ENCODE results near the gene CD274. TPM values are rescaled to one million over a fixed set of nuclear protein-coding genes. Genes with fewer than 3 reads are reported as not detected.
"Not testable (repeated sequence)": the region's sequence is repeated elsewhere in the genome, so short reads cannot be mapped to it uniquely, and the experiment has no call there.

CD274 gene
- total RNA-seq: 1.0 TPM

DNA sequence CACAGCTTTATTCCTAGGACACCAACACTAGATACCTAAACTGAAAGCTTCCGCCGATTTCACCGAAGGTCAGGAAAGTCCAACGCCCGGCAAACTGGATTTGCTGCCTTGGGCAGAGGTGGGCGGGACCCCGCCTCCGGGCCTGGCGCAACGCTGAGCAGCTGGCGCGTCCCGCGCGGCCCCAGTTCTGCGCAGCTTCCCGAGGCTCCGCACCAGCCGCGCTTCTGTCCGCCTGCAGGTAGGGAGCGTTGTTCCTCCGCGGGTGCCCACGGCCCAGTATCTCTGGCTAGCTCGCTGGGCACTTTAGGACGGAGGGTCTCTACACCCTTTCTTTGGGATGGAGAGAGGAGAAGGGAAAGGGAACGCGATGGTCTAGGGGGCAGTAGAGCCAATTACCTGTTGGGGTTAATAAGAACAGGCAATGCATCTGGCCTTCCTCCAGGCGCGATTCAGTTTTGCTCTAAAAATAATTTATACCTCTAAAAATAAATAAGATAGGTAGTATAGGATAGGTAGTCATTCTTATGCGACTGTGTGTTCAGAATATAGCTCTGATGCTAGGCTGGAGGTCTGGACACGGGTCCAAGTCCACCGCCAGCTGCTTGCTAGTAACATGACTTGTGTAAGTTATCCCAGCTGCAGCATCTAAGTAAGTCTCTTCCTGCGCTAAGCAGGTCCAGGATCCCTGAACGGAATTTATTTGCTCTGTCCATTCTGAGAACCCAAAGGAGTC is at the start of gene CD274:
TSS of gene CD274 (plus strand) at position 184 of the 733 bp plus-strand sequence. CDS start 5,572 bp downstream, outside the sequence.
- peak; percentile 99 for ATAC-seq
- peak; percentile 97 for DNase-seq (ENCODE audit: low spot score)

DNA sequence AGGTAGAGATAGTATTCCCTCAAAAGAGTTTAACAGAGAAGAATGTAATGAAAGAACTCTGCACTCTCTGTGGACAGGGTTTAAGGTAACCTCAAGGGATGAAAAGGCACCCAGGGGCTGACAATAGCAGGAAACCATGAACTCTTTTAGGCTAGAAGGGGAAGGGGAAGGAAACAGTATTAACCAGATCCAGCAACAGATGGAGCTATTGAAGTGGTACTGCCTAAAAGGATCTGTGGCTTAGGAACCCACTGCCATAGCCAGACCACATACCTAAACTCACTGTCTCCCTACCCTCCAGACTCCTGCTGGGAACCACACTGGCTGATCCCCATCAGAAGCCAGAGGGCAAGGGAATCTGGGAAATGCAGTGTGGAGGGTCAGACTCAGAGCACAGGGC is 48.1 kb upstream of the CD274 start:
- ATAC-seq (no peak), DNase-seq (ENCODE audit: low spot score) (no peak)

DNA sequence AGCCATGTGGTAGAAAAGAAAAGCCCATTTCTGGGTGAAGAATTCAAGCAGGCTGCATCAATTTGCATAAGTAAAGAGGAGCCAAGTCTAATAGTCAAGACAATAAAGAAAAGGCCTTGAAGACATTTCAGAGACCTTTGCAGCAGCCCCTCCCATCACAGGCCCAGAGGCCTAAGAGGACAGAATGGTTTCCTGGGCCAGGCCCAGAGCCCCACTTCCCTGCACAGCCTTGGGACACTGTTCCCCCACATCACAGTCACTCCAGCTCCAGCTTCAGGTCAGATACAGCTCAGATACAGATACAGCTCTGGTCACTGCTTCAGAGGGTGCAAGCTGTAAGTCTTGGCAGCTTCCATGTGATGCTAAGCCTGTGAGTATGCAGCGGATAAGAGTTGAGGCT is 41.7 kb upstream of the CD274 start:
- ATAC-seq (no peak), DNase-seq (ENCODE audit: low spot score) (no peak)

DNA sequence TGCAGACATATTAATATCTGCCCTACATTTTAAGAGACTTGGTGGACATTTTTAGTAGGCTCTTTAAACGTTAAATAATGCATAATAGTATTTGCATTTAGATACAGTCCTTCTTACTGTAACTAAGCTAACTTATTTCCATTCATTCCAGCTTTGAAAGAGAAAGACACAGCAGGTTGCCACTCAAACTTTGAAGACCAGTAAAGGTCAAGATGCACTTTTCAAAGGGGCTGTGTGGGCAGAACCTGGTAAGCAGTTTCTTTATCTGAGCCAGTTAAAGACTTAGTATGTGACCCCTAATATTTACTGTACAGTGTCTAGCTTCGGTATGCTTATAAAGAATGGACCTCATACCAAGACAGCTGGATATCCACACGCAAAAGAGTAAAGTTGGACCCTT is 33.4 kb upstream of the CD274 start:
- no peak for DNase-seq (ENCODE audit: low spot score)
- ATAC-seq: no peak

DNA sequence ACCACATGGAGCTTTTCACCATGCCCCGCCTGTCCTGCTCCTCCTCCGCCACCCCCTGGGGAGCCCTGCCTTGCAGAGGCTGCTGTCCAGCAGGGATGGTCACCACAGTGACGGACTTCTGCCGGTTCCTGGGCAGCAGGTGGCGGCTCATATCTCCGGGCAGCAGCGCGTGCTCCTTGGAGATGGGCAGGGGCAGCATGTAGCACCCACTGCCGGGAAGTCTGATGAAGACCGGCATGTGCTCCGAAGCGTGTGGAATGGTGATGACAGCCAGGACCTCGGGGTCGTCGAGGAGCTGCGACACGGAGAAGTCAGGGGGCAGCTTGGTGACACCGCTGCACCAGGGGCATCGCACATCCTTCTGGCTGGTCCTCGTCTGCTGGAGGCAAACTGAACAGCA is 31.9 kb upstream of the CD274 start:
- DNase-seq (ENCODE audit: low spot score): no peak
- no peak for ATAC-seq

DNA sequence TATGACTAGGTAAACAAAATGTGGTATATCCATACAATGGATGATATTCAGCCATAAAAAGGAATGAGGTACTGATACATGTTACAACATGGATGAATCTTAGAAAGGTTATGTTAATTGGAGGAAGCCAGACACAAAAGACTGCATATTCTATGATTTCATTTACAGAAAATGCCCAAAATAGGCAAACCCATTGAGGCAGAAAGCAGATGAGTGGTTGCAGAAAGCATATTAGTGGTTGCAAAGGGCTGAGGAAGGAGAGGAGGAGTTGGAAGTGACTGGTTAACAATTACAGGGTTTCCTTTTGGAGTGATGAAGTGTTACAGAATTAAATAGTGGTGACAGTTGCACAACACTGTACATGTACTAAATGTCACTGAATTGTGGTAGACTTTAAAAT is 30.4 kb upstream of the CD274 start:
- DNase-seq (ENCODE audit: low spot score) (no peak), ATAC-seq (no peak)

DNA sequence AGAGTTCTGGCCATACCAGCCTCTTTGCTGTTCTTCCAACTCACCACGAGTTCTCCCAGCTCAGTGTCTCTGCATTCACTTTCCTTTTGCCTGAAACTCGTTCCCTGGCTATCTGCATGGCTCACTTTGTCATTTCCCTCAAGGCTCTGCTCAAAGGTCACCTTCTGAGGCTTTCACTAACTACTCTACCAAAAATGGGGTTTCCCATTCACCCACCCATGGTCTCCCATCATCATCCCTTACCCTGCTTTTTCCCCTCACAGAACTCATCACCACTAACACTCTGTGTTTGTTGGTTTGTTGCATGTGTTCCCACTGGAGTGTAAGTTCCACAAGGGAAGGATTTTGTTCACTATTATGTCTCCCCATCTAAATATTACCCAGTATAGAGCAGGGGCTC is 29.2 kb upstream of the CD274 start:
- no peak for DNase-seq (ENCODE audit: low spot score)
- no peak for ATAC-seq

DNA sequence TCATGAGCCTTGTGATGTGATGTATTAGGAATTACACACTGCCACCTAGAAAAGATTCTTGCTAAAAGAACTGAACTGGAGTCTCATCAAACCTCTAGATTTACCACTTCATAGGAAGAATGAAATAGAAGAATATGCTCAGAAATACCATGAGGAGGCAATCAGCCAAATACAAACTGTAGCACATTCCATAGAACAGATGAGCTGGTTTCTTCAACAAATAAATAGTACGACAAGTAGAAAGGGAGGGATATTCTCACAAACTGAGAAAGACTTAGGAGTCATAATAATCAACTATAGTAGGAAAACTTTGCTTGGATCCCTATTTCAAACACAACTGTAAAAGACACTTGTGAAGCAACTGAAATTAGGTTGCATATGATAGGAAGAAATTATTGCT is 28.1 kb upstream of the CD274 start:
- DNase-seq (ENCODE audit: low spot score) (no peak), ATAC-seq (no peak)

DNA sequence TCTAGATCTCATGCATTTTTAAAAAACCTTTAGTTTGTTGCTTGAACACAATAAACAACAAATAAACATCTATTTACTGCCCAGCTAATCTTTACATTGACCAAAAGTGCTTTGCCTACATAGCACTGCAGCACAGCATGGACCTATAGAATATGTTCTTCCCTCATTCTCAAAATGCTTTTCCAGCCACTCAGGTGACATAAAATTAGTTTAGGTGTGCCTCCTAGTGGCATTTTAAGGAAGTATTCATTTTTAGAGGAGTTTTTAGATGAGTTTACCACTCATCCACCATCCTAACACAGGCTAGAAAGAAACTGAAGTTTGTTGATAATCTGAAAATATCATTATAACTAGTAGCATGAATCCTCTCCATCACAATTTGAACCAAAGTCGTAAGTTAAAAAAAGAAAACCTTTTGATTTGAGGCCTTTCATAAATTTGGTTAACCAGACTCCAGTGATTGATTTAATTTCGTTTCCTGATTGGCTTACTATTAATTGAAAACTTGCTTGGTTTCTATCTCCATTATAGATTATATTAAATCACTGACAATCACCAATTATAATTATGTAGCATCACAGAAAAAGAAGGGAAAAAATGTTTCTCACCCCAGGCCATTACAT is 25.2 kb upstream of the CD274 start:
- DNase-seq (ENCODE audit: low spot score): no peak
- peak; percentile 72 for ATAC-seq

DNA sequence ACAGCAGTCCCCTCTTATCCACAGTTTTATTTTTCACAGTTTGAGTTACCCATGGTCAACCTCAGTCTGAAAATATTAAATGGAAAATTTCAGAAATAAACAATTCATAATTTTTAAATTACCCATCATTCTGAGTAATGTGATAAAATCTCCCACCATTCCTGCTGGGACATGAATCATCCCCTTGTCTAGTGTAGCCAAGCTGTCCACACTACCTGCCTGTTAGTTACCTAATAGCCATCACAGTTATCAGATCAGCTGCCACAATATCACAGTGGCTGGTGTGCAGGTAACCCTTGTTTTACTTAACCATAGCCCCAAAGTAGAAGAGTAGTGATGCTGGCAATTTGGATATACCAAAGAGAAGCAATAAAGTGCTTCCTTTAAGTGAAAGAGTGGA is 23.3 kb upstream of the CD274 start:
- no peak for DNase-seq (ENCODE audit: low spot score)

DNA sequence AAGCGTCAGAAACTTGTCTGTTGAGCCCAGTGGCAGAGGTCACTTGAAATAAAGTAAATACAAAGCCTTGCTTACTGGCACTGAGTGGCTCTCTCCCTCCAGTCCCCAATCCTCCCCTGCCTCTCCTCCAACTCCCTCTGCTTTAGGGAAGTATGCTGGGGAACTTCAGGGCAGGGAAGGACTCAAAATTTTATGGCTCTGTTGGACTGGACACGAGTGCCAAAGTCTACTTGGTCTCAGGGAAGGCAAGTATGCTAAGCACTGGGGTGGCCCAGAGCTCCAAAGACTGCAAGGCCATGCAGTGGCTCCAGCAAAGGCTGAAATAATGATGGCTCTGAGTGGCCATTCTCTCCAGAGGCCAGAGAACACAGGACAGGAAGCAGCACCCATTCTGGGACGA is 22.2 kb upstream of the CD274 start:
- DNase-seq (ENCODE audit: low spot score) (no peak), ATAC-seq (no peak)

More for the DNA sequence above, 23.3 kb upstream of the CD274 start:
- no peak for ATAC-seq

DNA sequence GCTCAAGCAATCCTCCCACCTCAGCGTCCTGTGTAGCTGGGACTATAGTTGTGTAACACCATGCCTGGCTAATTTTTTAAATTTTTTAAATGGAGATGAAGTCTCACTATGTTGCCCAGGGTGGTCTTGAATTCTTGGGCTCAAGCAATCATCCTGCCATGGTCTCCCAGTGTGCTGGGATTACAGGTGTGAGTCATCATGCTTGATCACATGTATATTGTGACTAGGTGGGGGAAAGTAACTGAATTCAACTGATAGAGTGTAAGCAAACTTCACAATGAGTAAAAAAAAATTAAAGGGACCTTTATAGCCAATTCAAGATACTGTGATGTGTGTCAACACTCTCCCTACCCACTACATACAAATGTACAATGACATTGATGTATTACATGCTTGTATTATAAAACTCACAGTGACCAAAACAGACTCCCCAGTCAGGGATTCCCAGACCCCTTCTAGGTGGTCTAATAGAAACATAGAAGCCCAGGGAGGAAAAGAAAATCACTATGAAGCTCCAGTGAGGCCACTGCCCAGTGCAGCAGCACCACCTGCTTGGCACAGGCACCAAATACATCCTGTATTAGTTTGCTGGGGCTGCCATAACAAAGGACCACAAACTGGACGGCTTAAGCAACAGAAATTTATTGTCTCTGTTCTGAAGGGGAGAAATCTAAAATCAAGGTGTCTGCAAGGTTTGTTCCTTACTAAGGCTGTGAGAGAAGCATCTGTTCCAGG is 21.4 kb upstream of the CD274 start:
- ATAC-seq (no peak), DNase-seq (ENCODE audit: low spot score) (no peak)

DNA sequence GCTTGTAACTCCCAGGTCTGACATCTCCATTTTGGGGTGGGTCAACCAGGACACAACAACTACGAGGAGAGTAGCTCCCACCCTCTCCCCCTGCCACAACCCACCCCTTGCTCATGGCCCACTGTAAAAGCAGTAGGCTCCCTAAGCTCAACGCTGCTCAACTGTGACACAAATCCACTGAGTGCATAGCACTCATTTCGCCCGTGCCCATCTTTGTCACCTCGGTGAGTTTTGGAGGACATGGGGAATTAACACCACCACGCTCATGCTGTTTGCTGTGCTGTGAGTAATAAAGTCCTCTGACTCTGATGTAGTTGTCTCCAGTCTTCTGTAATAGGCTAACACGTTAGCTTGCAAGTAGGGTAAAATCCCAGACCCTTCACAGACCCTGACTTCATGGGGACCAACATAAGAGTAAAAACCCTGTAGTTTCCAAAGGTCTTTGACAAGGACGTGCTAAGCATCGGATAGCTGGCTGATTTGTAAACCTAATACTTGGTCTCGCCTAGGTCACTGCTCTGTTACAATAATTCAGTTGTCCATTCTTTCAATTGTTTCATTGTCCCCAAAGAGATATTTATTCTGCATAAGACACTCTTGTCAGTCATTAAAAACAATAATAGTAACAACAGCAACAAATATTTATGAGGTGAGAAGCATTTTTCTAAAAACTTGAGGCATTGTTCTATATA is 20.3 kb upstream of the CD274 start:
- no peak for DNase-seq (ENCODE audit: low spot score)
- ATAC-seq: no peak

DNA sequence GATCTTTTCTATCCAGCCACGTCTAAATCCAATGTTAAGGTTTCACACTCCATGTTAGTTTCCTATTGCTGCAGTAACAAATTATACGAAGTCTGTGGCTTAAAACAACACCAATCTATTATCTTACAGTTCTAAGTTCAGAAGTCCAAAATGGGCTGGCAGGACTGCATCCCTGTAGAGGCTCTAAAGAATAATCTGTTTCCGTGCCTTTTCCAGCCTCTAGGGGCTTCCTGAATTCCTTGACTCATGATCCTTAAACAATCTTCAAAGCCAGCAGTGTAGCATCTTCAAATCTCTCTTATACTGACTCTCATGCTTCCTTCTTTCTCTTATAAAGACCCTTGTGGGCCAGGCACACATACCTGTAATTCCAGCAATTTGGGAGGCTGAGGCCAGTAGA is 19.4 kb upstream of the CD274 start:
- DNase-seq (ENCODE audit: low spot score) (no peak), ATAC-seq (no peak)

DNA sequence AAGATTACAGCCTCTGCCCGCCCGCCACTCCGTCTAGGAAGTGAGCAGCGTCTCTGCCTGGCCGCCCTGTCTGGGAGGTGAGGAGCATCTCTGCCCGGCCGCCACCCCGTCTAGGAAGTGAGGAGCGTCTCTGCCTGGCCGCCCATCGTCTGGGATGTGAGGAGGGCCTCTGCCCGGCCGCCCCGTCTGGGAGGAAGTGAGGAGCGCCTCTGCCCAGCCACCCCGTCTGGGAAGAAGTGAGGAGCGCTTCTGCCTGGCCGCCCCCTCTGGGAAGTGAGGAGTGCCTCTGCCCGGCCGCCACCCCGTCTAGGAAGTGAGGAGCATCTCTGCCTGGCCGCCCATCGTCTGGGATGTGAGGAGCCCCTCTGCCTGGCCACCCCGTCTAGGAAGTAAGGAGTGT is 17.5 kb upstream of the CD274 start:
- not testable (repeated sequence) for ATAC-seq; DNase-seq (ENCODE audit: low spot score)

DNA sequence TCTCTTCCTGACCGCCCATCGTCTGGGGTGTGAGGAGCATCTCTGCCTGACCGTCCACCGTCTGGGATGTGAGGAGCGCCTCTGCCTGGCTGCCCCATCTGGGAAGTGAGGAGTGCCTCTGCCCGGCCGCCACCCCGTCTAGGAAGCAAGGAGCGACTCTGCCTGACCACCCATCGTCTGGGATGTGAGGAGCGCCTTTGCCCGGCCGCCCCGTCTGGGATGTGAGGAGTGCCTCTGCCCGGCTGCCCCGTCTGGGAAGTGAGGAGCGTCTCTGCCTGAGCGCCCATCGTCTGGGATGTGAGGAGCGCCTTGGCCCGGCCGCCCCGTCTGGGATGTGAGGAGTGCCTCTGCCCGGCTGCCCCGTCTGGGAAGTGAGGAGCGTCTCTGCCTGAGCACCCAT is 17.0 kb upstream of the CD274 start:
- ATAC-seq; DNase-seq (ENCODE audit: low spot score): not testable (repeated sequence)

DNA sequence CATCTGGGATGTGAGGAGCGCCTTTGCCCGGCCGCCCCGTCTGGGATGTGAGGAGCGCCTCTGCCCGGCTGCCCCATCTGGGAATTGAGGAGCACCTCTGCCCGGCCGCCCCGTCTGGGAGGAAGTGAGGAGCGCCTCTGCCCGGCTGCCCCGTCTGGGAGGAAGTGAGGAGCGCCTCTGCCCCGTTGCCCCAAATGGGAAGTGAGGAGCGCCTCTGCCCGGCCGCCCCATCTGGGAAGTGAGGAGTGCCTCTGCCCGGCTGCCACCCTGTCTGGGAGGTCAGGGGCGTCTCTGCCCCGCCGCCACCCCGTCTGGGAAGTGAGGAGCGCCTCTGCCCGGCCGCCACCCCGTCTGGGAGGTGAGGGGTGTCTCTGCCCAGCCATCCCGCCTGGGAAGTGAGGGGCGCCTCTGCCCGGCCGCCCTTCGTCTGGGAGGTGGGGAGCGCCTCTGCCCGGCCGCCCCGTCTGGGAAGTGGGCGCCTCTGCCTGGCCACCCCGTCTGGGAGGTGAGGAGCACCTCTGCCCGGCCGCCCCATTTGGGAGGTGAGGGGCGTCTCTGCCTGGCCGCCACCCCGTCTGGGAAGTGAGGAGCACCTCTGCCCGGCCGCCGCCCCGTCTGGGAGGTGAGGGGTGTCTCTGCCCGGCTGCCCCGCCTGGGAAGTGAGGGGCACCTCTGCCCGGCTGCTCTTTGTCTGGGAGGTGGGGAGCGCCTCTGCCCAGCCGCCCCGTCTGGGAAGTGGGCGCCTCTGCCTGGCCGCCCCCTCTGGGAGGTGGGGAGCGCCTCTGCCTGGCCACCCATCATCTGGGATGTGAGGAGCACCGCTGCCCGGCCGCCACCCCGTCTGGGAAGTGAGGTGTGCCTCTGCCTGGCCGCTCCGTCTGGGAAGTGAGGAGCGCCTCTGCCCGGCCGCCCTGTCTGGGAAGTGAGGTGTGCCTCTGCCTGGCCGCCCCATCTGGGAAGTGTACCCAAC is 16.2 kb upstream of the CD274 start:
- DNase-seq (ENCODE audit: low spot score); ATAC-seq: not testable (repeated sequence)

DNA sequence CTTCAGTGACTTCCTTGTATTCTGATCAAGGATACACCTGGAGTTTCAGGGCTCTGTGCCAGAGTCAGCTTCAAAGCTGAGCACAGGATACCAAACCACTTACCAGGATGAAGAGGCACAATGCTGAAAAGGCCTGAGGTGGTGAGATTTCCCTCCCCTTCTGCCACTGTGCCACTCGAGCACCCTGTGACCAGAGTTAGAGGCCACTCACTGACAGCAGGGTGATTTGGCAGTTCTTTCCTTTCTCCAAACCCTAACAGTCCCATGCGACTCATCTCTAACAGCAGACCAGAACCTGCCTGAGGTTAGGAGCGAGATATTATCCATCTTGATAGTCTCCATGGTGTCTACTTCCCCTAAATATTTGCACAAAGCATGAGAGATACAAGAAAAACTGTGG is 14.4 kb upstream of the CD274 start:
- ATAC-seq (no peak), DNase-seq (ENCODE audit: low spot score) (no peak)

DNA sequence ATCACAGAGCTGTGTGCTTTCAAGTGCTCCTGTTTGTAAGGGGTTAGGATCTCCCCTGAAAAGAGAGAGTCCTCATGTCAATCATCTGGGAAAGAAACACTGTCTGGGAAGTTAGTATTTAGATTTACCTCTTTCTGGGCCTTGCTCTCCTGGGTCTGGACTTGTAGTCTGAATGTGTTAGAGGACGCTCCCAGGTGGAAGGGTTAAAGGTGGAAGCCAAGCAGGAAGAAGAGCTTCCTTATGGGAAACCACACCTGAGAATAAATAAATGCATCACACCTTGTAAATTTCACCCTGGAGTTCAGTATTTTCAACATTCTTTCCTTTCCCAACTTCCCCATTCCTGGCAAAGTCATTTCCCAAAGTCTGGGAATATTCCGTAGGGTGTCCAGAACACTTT is 13.9 kb upstream of the CD274 start:
- ATAC-seq: no peak

More for the DNA sequence above, 13.9 kb upstream of the CD274 start:
- no peak for DNase-seq (ENCODE audit: low spot score)
